Uterus (tissue), 2 donors: ENCODE measurements around the gene LTF.

Experiments
- POLR2A ChIP-seq, 2 donors: fragments of 450-650 bp; IDR thresholded peaks; one replicate each; pipeline ENCODE4 v1.6.1; 2016; ENCODE audit warnings: antibody characterized with exemption in 2 of 2, mild to moderate bottlenecking in 1 of 2, moderate library complexity in 1 of 2
- TF ChIP-seq, protein P1 (sequence below), 4 experiments: fragments of 200-600 bp in 2 of 4; fragments of 450-650 bp in 2 of 4; sonication (generic) in 2 of 4; IDR thresholded peaks; one replicate each; pipeline ENCODE4 v1.5.1; 2016 to 2019; ENCODE audit warnings: antibody characterized with exemption in 4 of 4, mild to moderate bottlenecking in 2 of 4, moderate library complexity in 1 of 4

DNA sequence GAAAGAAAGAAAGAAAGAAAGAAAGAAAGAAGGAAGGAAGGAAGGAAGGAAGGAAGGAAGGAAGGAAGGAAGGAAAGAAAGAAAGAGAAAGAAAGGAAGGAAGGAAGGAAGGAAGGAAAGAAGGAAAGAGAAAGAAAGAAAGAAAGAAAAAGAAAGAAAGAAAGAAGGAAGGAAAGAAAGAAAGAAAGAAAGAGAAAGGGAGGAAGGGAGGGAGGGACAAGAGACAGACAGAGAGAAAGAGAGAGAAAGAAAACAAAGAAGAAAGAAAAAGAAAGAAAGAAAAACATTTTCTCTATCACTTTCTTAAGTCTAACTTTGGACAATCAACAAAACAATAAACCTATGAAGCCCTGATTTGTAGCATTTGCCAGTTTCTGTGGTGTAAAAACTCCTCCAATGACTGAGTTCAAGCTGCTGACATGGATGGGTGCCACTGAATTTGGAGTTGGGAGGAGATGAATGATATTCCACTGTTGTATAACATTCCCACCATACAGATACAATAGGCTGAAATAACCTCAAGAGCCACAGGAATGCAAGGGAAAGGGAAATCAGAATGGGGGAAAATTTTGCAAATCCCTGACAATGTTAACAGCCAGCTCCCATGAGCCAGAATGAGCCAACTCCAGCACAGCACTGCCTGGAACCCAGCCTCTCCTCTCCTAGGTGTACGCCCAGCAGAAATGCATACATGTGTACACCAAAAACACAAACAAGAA, 18.1 kb upstream of the LTF start:
- TF ChIP-seq POLR2A (IDR thresholded peaks at IDR 0.05) = no peak
- TF ChIP-seq, protein P1, sequence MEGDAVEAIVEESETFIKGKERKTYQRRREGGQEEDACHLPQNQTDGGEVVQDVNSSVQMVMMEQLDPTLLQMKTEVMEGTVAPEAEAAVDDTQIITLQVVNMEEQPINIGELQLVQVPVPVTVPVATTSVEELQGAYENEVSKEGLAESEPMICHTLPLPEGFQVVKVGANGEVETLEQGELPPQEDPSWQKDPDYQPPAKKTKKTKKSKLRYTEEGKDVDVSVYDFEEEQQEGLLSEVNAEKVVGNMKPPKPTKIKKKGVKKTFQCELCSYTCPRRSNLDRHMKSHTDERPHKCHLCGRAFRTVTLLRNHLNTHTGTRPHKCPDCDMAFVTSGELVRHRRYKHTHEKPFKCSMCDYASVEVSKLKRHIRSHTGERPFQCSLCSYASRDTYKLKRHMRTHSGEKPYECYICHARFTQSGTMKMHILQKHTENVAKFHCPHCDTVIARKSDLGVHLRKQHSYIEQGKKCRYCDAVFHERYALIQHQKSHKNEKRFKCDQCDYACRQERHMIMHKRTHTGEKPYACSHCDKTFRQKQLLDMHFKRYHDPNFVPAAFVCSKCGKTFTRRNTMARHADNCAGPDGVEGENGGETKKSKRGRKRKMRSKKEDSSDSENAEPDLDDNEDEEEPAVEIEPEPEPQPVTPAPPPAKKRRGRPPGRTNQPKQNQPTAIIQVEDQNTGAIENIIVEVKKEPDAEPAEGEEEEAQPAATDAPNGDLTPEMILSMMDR (IDR thresholded peaks at IDR 0.05) = no peak
